Astrocyte (in vitro differentiated cells and primary cell): ENCODE measurements around the gene ZNF593. TPM values are rescaled to one million over a fixed set of nuclear protein-coding genes. Genes with fewer than 3 reads are reported as not detected.

ENCODE experiments used
- DNase-seq: peaks from one replicate; pipeline ENCODE4 v3.0.0-alpha.2; 2010; ENCODE audit warnings: low read depth
- FAIRE-seq: peaks from 2 replicates; lab custom pipeline; 2011; peaks lifted over from hg19 to GRCh38; lab: Jason Lieb, UNC
- H2AFZ ChIP-seq: 2 replicates; pipeline ENCODE4 v1.6.0; 2012; ENCODE audit warnings: low read depth, low read length, inconsistent platforms
- H3K27ac ChIP-seq: 2 replicates; pipeline ENCODE4 v1.5.1; 2011; ENCODE audit warnings: low read depth, low read length, inconsistent platforms
- H3K27me3 ChIP-seq: 2 replicates; pipeline ENCODE4 v1.6.0; 2011; ENCODE audit warnings: low read length, inconsistent platforms; ENCODE audit not compliant: insufficient read depth
- H3K36me3 ChIP-seq: 2 replicates; pipeline ENCODE4 v1.5.1; 2011; ENCODE audit warnings: low read length, inconsistent platforms; ENCODE audit not compliant: insufficient read depth
- H3K4me1 ChIP-seq: 2 replicates; pipeline ENCODE4 v1.5.1; 2011; ENCODE audit warnings: low read length, inconsistent platforms; ENCODE audit not compliant: insufficient read depth
- H3K4me2 ChIP-seq: 2 replicates; pipeline ENCODE4 v1.6.0; 2012; ENCODE audit warnings: low read length, inconsistent platforms
- H3K4me3 ChIP-seq: 2 replicates; pipeline ENCODE4 v1.5.1; 2011; ENCODE audit warnings: low read depth, mild to moderate bottlenecking, low read length, inconsistent platforms; ENCODE audit not compliant: insufficient read depth
- H3K79me2 ChIP-seq: 2 replicates; pipeline ENCODE4 v1.6.0; 2012; ENCODE audit warnings: mild to moderate bottlenecking, low read length, inconsistent platforms; ENCODE audit not compliant: insufficient read depth
- H3K9ac ChIP-seq: 2 replicates; pipeline ENCODE4 v1.6.0; 2012; ENCODE audit warnings: mild to moderate bottlenecking, low read length, inconsistent platforms
- H3K9me3 ChIP-seq: 2 replicates; pipeline ENCODE4 v1.5.1; 2012; ENCODE audit warnings: low read depth, mild to moderate bottlenecking, low read length, inconsistent platforms; ENCODE audit not compliant: insufficient read depth
- H4K20me1 ChIP-seq: 2 replicates; pipeline ENCODE4 v1.6.0; 2012; ENCODE audit warnings: low read length, inconsistent platforms; ENCODE audit not compliant: insufficient read depth
- H3K27ac Mint-ChIP-seq: one replicate; pipeline ENCODE4 v1.8.0; 2021; ENCODE audit warnings: mild to moderate bottlenecking, mixed read lengths; ENCODE audit not compliant: unreplicated experiment
- H3K27me3 Mint-ChIP-seq: one replicate; pipeline ENCODE4 v1.8.0; 2021; ENCODE audit warnings: low read depth, mixed read lengths; ENCODE audit not compliant: unreplicated experiment
- H3K36me3 Mint-ChIP-seq: one replicate; pipeline ENCODE4 v1.8.0; 2021; ENCODE audit warnings: low read depth, mixed read lengths; ENCODE audit not compliant: unreplicated experiment
- H3K4me1 Mint-ChIP-seq: one replicate; pipeline ENCODE4 v1.8.0; 2021; ENCODE audit warnings: low read depth, mixed read lengths; ENCODE audit not compliant: unreplicated experiment
- H3K4me3 Mint-ChIP-seq: one replicate; pipeline ENCODE4 v1.8.0; 2021; ENCODE audit warnings: mild to moderate bottlenecking, moderate library complexity, mixed read lengths; ENCODE audit not compliant: unreplicated experiment
- H3K9me3 Mint-ChIP-seq: one replicate; pipeline ENCODE4 v1.8.0; 2021; ENCODE audit warnings: mild to moderate bottlenecking, mixed read lengths; ENCODE audit not compliant: unreplicated experiment
- CTCF ChIP-seq: IDR thresholded peaks from 2 replicates; pipeline ENCODE4 v1.5.1; 2011; ENCODE audit warnings: low read depth, mild to moderate bottlenecking, inconsistent platforms, low read length, moderate library complexity; ENCODE audit not compliant: insufficient read depth
- EZH2 ChIP-seq: IDR thresholded peaks from 2 replicates; pipeline ENCODE4 v1.6.1; 2012; ENCODE audit warnings: mild to moderate bottlenecking, low read length, inconsistent platforms; ENCODE audit not compliant: insufficient read depth
- total RNA-seq: library from RNA; stranded (reverse); gene quantifications from 2 replicates; pipeline ENCODE4 v1.2.1, GENCODE V29; 2021

The ZNF593 gene
- total RNA-seq, 1 donor from 2014 or later: 34.4 TPM

- TF ChIP-seq EZH2 (no peak), CTCF (no peak)
Measured at GRCh38 chr1:26127235-26128163, 42.2 kb upstream of the ZNF593 start.

GRCh38 chr1:26129778-26130177, 39.9 kb upstream of the ZNF593 start:
- Histone ChIP-seq H3K27me3 (no peaks in the 10 kb centered on the region), H2AFZ (no peak overlapping the region), H3K36me3 (no peaks in the 10 kb centered on the region), H3K9ac (no peak overlapping the region), H3K4me2 (no peak overlapping the region), H3K9me3 (no peaks in the 10 kb centered on the region), H3K4me1 (no peaks in the 10 kb centered on the region), H4K20me1 (no peaks in the 10 kb centered on the region), H3K4me3 (no peak overlapping the region), H3K79me2 (no peaks in the 10 kb centered on the region), H3K27ac (no peak overlapping the region)
- H3K36me3 Mint-ChIP-seq: no peaks in the 10 kb centered on the region
- no peak for DNase-seq
- FAIRE-seq: no peak
- H3K27ac Mint-ChIP-seq: no peak overlapping the region
- peaks cover 7% of the 10 kb centered on the region for H3K4me1 Mint-ChIP-seq
- no peaks in the 10 kb centered on the region for H3K9me3 Mint-ChIP-seq
- no peak overlapping the region for H3K4me3 Mint-ChIP-seq
- TF ChIP-seq CTCF (no peak), EZH2 (no peak)
- peaks cover 2% of the 10 kb centered on the region for H3K27me3 Mint-ChIP-seq

More at GRCh38 chr1:26127235-26128163, 42.2 kb upstream of the ZNF593 start:
- Histone ChIP-seq H3K4me2 (no peak overlapping the region), H4K20me1 (no peaks in the 10 kb centered on the region), H3K9me3 (no peaks in the 10 kb centered on the region), H2AFZ (no peak overlapping the region), H3K27ac (no peak overlapping the region), H3K36me3 (no peaks in the 10 kb centered on the region), H3K9ac (no peak overlapping the region), H3K79me2 (no peaks in the 10 kb centered on the region), H3K4me1 (peaks cover 9% of the 10 kb centered on the region), H3K4me3 (no peak overlapping the region), H3K27me3 (no peaks in the 10 kb centered on the region)
- FAIRE-seq (no peak), DNase-seq (no peak)
- Mint-ChIP-seq H3K27ac (no peak overlapping the region), H3K36me3 (no peaks in the 10 kb centered on the region), H3K27me3 (peaks cover 2% of the 10 kb centered on the region), H3K4me3 (no peak overlapping the region), H3K9me3 (no peaks in the 10 kb centered on the region), H3K4me1 (peaks cover 14% of the 10 kb centered on the region)

- H3K27ac ChIP-seq: no peak overlapping the region
- TF ChIP-seq CTCF (no peak), EZH2 (no peak)
- H3K4me3 Mint-ChIP-seq: no peak overlapping the region
- peaks cover 2% of the 10 kb centered on the region for H3K27me3 Mint-ChIP-seq
- no peak overlapping the region for H3K9ac ChIP-seq
- no peak overlapping the region for H3K4me2 ChIP-seq
- no peak for DNase-seq
- no peak overlapping the region for H2AFZ ChIP-seq
- no peaks in the 10 kb centered on the region for H3K9me3 Mint-ChIP-seq
- H3K79me2 ChIP-seq: no peaks in the 10 kb centered on the region
- FAIRE-seq: no peak
- H3K27me3 ChIP-seq: no peaks in the 10 kb centered on the region
- H3K4me3 ChIP-seq: no peak overlapping the region
- no peak overlapping the region for H3K27ac Mint-ChIP-seq
- no peaks in the 10 kb centered on the region for H3K36me3 ChIP-seq
- H3K9me3 ChIP-seq: no peaks in the 10 kb centered on the region
- H3K4me1 ChIP-seq: no peaks in the 10 kb centered on the region
- no peaks in the 10 kb centered on the region for H4K20me1 ChIP-seq
- H3K4me1 Mint-ChIP-seq: peaks cover 7% of the 10 kb centered on the region
- H3K36me3 Mint-ChIP-seq: no peaks in the 10 kb centered on the region
Measured at GRCh38 chr1:26130695-26131094, 39.0 kb upstream of the ZNF593 start.
